PC-3 (cell line): ENCODE data around the gene NKAIN2. TPM values are rescaled to one million over a fixed set of nuclear protein-coding genes. Genes with fewer than 3 reads are reported as not detected.

Experiments
- ATAC-seq: fragments of 200-7000 bp; cut with Tn5 transposase; 2 replicates; pipeline ENCODE4 v1.9.1; 2020; ENCODE audit warnings: mild to moderate bottlenecking, moderate library complexity
- BruUV-seq: library from RNA; stranded (reverse); fragments of 400-500 nt; replicated peaks from 2 replicates; lab custom pipeline; 2021; lab: Mats Ljungman, UMichigan
- CTCF ChIA-PET: fragments of 300-600 bp; sonication (Branson Sonifier 250); formaldehyde crosslinking; loops from one replicate; lab custom pipeline; 2022; ENCODE audit warnings: antibody characterized with exemption; lab: Charles Lee
- POLR2A ChIA-PET: fragments of 300-600 bp; sonication (Branson Sonifier 250); formaldehyde crosslinking; loops from one replicate; lab custom pipeline; 2022; ENCODE audit warnings: antibody characterized with exemption; ENCODE audit not compliant: unreplicated experiment; lab: Charles Lee
- DNase-seq: peaks from one replicate; pipeline ENCODE4 v3.0.0-alpha.2; 2015
- H2AFZ ChIP-seq: fragments of 300-600 bp; sonication (generic); 2 replicates; pipeline ENCODE4 v1.6.0; 2016; ENCODE audit warnings: antibody characterized with exemption, low read length
- H3F3A ChIP-seq: fragments of 300-600 bp; sonication (generic); one replicate; pipeline ENCODE4 v1.6.0; 2017; ENCODE audit warnings: antibody characterized with exemption, low read length, control low read depth, mild to moderate bottlenecking; ENCODE audit not compliant: unreplicated experiment
- H3K27ac ChIP-seq: fragments of 300-600 bp; sonication (generic); 2 replicates; pipeline ENCODE4 v1.5.1; 2016; ENCODE audit warnings: mild to moderate bottlenecking, low read length
- H3K27me3 ChIP-seq: fragments of 300-600 bp; sonication (generic); 2 replicates; pipeline ENCODE4 v1.6.1; 2016; ENCODE audit warnings: low read length, mixed read lengths
- H3K36me3 ChIP-seq: fragments of 300-600 bp; sonication (generic); 2 replicates; pipeline ENCODE4 v1.6.1; 2016; ENCODE audit warnings: low read depth, mixed run types, low read length, mixed read lengths
- H3K4me1 ChIP-seq: fragments of 300-600 bp; sonication (generic); 2 replicates; pipeline ENCODE4 v1.5.1; 2016; ENCODE audit warnings: low read length; ENCODE audit not compliant: insufficient read depth
- H3K4me2 ChIP-seq: fragments of 300-600 bp; sonication (generic); 2 replicates; pipeline ENCODE4 v1.6.0; 2016; ENCODE audit warnings: low read length
- H3K4me3 ChIP-seq: fragments of 300-600 bp; sonication (generic); 2 replicates; pipeline ENCODE4 v1.5.1; 2016; ENCODE audit warnings: mild to moderate bottlenecking, low read length, mixed read lengths
- H3K79me2 ChIP-seq: fragments of 300-600 bp; sonication (generic); 2 replicates; pipeline ENCODE4 v1.6.1; 2017; ENCODE audit warnings: low read length, mixed read lengths
- H3K9ac ChIP-seq: fragments of 300-600 bp; sonication (generic); 2 replicates; pipeline ENCODE4 v1.6.0; 2016; ENCODE audit warnings: mild to moderate bottlenecking, low read length
- H3K9me2 ChIP-seq: fragments of 300-600 bp; sonication (generic); replicated peaks from 2 replicates; pipeline ENCODE4 v1.6.1; 2016; ENCODE audit warnings: mixed run types, low read length, mixed read lengths
- H3K9me3 ChIP-seq: fragments of 300-600 bp; sonication (generic); 2 replicates; pipeline ENCODE4 v1.6.1; 2016; ENCODE audit warnings: low read length, mixed read lengths
- H4K20me1 ChIP-seq: fragments of 300-600 bp; sonication (generic); 2 replicates; pipeline ENCODE4 v1.6.1; 2016; ENCODE audit warnings: low read length, mixed read lengths
- EZH2 ChIP-seq: fragments of 300-600 bp; sonication (generic); IDR thresholded peaks from one replicate; pipeline ENCODE4 v1.6.1; 2017; ENCODE audit warnings: antibody characterized with exemption, mild to moderate bottlenecking, low read length; ENCODE audit not compliant: unreplicated experiment
- EZH2phosphoT487 ChIP-seq: fragments of 300-600 bp; sonication (generic); IDR thresholded peaks from 2 replicates; pipeline ENCODE4 v1.6.1; 2018; ENCODE audit warnings: mild to moderate bottlenecking, antibody characterized with exemption, low read length, borderline replicate concordance
- intact Hi-C: fragments of 100-400 bp; cut with micrococcal nuclease; formaldehyde crosslinking; loops from 2 replicates; pipeline ENCODE4 v1.9.0; 2023
- total RNA-seq: library from RNA; depleted of rRNA; stranded (reverse); fragments of >200 nt; gene quantifications from 2 replicates; pipeline ENCODE4 v1.2.3, GENCODE V29; 2014
- TF ChIP-seq, protein P1 (sequence below): fragments of 300-600 bp; sonication (generic); conservative IDR thresholded peaks from 2 replicates; pipeline ENCODE4 v1.5.1; 2017; ENCODE audit warnings: antibody characterized with exemption, low read depth, mild to moderate bottlenecking, low read length

NKAIN2 gene
- total RNA-seq, 1 experiment from 2014 or later, result not detected

DNA sequence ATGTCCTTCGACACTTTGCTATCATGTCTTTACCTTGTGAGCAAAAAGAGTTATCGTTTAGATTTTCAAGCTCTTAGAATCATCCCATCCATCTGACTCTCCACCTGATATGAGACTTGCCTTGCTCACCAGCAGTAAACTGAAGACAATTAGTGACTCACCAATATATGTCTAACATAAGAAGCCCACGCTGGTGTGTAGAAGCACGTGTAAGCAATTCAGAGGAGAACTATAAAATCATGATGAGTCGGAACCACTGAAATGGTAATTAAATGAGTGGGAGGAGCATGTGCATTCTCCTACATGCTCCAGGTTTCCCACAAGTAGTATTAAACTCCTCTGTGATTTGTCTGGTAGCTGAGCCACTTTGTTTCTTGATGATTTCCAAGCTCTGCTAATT is 977.0 kb downstream of the NKAIN2 start:
- Histone ChIP-seq H4K20me1 (no peaks in the 10 kb centered on the region), H3K4me3 (no peak overlapping the region), H3K4me1 (no peaks in the 10 kb centered on the region), H3K9me2 (no peaks in the 10 kb centered on the region), H3K9me3 (no peaks in the 10 kb centered on the region), H2AFZ (no peak overlapping the region), H3K79me2 (no peaks in the 10 kb centered on the region), H3K27ac (no peak overlapping the region), H3K9ac (no peak overlapping the region), H3K27me3 (peaks cover 16% of the 10 kb centered on the region), H3K36me3 (no peaks in the 10 kb centered on the region), H3F3A (no peaks in the 10 kb centered on the region), H3K4me2 (no peak overlapping the region)
- ChIA-PET POLR2A (no interaction called here), CTCF (no interaction called here)
- no TSS peak for BruUV-seq
- intact Hi-C loops, result no loop called here
- ATAC-seq (no peak), DNase-seq (no peak)
- TF ChIP-seq EZH2phosphoT487, result no peak
- TF ChIP-seq, protein P1, sequence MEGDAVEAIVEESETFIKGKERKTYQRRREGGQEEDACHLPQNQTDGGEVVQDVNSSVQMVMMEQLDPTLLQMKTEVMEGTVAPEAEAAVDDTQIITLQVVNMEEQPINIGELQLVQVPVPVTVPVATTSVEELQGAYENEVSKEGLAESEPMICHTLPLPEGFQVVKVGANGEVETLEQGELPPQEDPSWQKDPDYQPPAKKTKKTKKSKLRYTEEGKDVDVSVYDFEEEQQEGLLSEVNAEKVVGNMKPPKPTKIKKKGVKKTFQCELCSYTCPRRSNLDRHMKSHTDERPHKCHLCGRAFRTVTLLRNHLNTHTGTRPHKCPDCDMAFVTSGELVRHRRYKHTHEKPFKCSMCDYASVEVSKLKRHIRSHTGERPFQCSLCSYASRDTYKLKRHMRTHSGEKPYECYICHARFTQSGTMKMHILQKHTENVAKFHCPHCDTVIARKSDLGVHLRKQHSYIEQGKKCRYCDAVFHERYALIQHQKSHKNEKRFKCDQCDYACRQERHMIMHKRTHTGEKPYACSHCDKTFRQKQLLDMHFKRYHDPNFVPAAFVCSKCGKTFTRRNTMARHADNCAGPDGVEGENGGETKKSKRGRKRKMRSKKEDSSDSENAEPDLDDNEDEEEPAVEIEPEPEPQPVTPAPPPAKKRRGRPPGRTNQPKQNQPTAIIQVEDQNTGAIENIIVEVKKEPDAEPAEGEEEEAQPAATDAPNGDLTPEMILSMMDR, result no peak
- TF ChIP-seq EZH2, result no peak

DNA sequence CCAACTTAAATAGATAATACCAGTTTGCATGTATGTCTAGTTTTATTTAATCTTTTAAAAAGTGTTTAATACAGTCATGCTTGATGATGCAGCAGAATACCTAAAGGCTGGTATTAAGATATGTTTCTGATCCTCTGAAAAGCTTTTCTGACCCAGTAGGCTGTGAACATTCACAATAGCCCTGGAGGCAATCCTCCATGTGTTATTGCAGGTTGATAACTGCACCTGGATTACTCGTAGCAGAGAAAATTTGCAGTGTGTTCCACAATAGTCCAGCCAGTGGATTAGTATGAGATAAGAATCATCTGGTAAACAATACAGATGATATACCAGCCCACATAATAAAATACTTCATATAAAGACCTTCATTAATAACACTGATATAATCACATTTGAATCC is 979.7 kb downstream of the NKAIN2 start:
- no peaks in the 10 kb centered on the region for H3K4me1 ChIP-seq
- no peak overlapping the region for H3K27ac ChIP-seq
- no peak for TF ChIP-seq EZH2
- TF ChIP-seq EZH2phosphoT487, result no peak
- TF ChIP-seq, protein P1, result no peak
- no peaks in the 10 kb centered on the region for H3F3A ChIP-seq
- H3K27me3 ChIP-seq, result peaks cover 21% of the 10 kb centered on the region
- no peaks in the 10 kb centered on the region for H3K36me3 ChIP-seq
- no peaks in the 10 kb centered on the region for H3K9me3 ChIP-seq
- H3K4me2 ChIP-seq, result no peak overlapping the region
- POLR2A ChIA-PET, result no interaction called here
- no peaks in the 10 kb centered on the region for H3K79me2 ChIP-seq
- BruUV-seq, result no TSS peak
- CTCF ChIA-PET, result no interaction called here
- intact Hi-C loops, result no loop called here
- H4K20me1 ChIP-seq, result no peaks in the 10 kb centered on the region
- H3K9me2 ChIP-seq, result no peaks in the 10 kb centered on the region
- H2AFZ ChIP-seq, result no peak overlapping the region
- H3K9ac ChIP-seq, result no peak overlapping the region
- H3K4me3 ChIP-seq, result no peak overlapping the region
- ATAC-seq (no peak), DNase-seq (no peak)

DNA sequence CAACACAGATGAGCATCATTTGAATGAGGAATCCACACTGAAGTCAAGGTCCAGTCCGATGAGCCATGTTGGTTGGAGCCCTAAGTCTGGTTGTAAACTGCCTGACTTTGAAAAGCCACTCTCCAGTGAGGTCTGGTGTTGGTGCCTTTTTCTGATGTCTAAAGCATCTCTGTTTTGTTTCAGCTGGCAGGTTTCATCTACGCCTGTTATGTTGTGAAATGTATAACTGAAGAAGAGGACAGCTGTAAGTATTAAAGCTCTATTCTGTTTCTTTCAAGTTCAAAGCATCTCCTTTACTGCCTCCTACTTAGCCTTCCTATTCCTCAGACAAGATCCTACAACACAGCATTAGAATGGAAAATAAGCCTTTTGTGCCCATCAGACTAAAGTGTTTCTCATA is 987.5 kb downstream of the NKAIN2 start:
- Histone ChIP-seq H3K9ac (no peak overlapping the region), H3K9me3 (no peaks in the 10 kb centered on the region), H3K4me2 (no peak overlapping the region), H3K36me3 (no peaks in the 10 kb centered on the region), H3K9me2 (no peaks in the 10 kb centered on the region), H3K27ac (no peak overlapping the region), H3K4me1 (no peaks in the 10 kb centered on the region), H3K79me2 (no peaks in the 10 kb centered on the region), H3F3A (no peaks in the 10 kb centered on the region), H3K4me3 (no peak overlapping the region), H2AFZ (no peak overlapping the region), H4K20me1 (no peaks in the 10 kb centered on the region), H3K27me3 (peaks cover 24% of the 10 kb centered on the region; the same call in 1 of the 2 replicates)
- intact Hi-C loops, result no loop called here
- no TSS peak for BruUV-seq
- no peak for ATAC-seq
- POLR2A ChIA-PET, result no interaction called here
- no peak for DNase-seq
- CTCF ChIA-PET, result no interaction called here
- TF ChIP-seq, protein P1, result no peak
- TF ChIP-seq EZH2, result no peak
- TF ChIP-seq EZH2phosphoT487, result no peak
